SK-N-MC (cell line): ENCODE results near the gene COL18A1.

Experiments used
- EZH2 ChIP-seq: fragments of 200-600 bp; sonication (generic); IDR thresholded peaks from one replicate; pipeline ENCODE4 v1.6.1; 2017; ENCODE audit warnings: antibody characterized with exemption
- POLR2AphosphoS5 ChIP-seq: IDR thresholded peaks from 2 replicates; pipeline ENCODE4 v1.6.1; 2012; ENCODE audit warnings: mild to moderate bottlenecking, low read depth, low read length, borderline replicate concordance

DNA sequence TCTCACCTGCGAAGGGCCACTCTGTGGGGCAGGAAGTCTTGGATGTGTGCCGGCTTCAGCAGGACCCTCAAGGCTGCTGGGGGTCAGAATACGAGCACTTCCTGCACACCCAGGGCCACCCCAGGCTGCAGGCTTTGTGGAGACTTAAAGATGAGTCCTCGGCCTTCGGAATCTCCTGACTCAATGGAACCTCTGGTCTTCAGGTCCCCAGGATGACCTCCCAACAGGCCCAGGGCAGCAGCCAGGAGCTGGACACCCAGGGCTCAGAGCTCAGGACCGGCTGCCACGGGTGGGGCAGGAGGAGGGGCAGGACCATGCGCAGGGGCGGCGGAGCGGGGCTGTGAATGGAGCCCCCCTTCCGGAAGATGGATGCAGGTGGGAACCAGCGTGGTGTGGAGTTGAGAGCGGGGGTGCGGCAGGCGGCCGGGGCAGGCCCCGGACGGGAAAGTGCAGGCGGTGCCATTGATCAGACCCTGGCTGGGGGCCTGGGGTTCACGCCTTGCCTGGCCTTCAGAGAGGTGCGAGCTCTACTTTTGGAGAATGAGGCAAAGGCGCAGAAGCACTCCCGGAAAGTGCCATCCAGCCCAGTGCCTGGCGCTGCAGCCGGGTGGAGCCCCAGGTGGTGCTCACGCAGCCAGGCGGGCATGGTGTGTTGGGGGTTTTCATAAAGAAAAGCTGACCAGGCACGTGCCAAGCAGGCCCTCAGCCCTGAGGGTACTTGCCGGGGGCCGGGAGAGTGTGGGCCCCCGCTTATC lies 10.4 kb downstream of the COL18A1 start:
- no peak for TF ChIP-seq POLR2AphosphoS5
- no peak for TF ChIP-seq EZH2
